Upper lobe of right lung (tissue), 1 donor: ENCODE measurements around the gene GLOD5. TPM values are rescaled to one million over a fixed set of nuclear protein-coding genes. Genes with fewer than 3 reads are reported as not detected.

Experiments
- ATAC-seq: fragments of 200-7000 bp; cut with Tn5 transposase; one replicate; pipeline ENCODE4 v1.9.1; 2020; ENCODE audit warnings: mild to moderate bottlenecking, moderate library complexity
- DNase-seq: peaks from one replicate; pipeline ENCODE4 v3.0.0-alpha.2; 2020
- H3K27ac ChIP-seq: fragments of 200-600 bp; one replicate; pipeline ENCODE4 v1.8.0; 2022
- H3K27me3 ChIP-seq: fragments of 200-600 bp; one replicate; pipeline ENCODE4 v1.8.0; 2022; ENCODE audit warnings: mild to moderate bottlenecking
- H3K36me3 ChIP-seq: fragments of 200-600 bp; one replicate; pipeline ENCODE4 v1.8.0; 2022
- H3K4me1 ChIP-seq: fragments of 200-600 bp; one replicate; pipeline ENCODE4 v1.8.0; 2022
- H3K4me3 ChIP-seq: fragments of 200-600 bp; one replicate; pipeline ENCODE4 v1.8.0; 2022; ENCODE audit warnings: mild to moderate bottlenecking
- H3K9me3 ChIP-seq: fragments of 200-600 bp; one replicate; pipeline ENCODE4 v1.8.0; 2022
- intact Hi-C: fragments of 100-400 bp; cut with DNase I; formaldehyde crosslinking; loops from one replicate; pipeline ENCODE4 v1.11.0; 2022
- total RNA-seq: library from RNA; stranded (reverse); fragmentation: NEBNext Ultra II Directional; extraction: Animal tissue kit (Norgen Biotek cat#: 25700); gene quantifications from one replicate; pipeline ENCODE4 v1.2.1, GENCODE V29; 2021
- TF ChIP-seq, protein P1 (sequence below): fragments of 200-600 bp; IDR thresholded peaks from one replicate; pipeline ENCODE4 v1.8.0; 2022; ENCODE audit warnings: antibody characterized with exemption
- donor health status: DM: no; HTN: yes; CAD: no; lungs with severe emphysema.

The GLOD5 gene
- total RNA-seq, 1 donor from 2014 or later: 2.6 TPM

- intact Hi-C loops: no loop called here
- no peak for DNase-seq
- no peaks in the 10 kb centered on the region for H3K36me3 ChIP-seq
- TF ChIP-seq, protein P1, sequence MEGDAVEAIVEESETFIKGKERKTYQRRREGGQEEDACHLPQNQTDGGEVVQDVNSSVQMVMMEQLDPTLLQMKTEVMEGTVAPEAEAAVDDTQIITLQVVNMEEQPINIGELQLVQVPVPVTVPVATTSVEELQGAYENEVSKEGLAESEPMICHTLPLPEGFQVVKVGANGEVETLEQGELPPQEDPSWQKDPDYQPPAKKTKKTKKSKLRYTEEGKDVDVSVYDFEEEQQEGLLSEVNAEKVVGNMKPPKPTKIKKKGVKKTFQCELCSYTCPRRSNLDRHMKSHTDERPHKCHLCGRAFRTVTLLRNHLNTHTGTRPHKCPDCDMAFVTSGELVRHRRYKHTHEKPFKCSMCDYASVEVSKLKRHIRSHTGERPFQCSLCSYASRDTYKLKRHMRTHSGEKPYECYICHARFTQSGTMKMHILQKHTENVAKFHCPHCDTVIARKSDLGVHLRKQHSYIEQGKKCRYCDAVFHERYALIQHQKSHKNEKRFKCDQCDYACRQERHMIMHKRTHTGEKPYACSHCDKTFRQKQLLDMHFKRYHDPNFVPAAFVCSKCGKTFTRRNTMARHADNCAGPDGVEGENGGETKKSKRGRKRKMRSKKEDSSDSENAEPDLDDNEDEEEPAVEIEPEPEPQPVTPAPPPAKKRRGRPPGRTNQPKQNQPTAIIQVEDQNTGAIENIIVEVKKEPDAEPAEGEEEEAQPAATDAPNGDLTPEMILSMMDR: no peak
- no peak for ATAC-seq
- no peak overlapping the region for H3K27ac ChIP-seq
- no peak overlapping the region for H3K4me3 ChIP-seq
- H3K9me3 ChIP-seq: no peaks in the 10 kb centered on the region
- H3K4me1 ChIP-seq: no peaks in the 10 kb centered on the region
- H3K27me3 ChIP-seq: no peaks in the 10 kb centered on the region
Observed at GRCh38 chrX:48754238-48754637, 7.3 kb upstream of the GLOD5 start.

DNA sequence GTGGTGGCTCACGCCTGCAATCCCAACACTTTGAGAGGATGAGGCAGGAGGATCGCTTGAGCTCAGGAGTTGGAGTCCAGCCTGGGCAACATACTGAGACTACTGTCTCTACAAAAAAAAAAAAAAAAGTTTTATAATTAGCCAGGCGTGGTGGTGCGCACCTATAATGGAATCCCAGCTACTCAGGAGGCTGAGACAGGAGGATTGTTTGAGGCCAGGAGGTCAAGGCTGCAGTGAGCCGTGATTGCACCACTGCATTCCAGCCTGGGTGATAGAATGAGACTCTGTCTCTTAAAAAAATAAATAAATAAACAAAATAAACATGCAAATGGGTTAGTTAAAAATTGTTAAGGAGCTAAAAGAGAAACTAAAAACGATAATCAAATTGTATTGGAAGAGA, 7.7 kb downstream of the GLOD5 start:
- DNase-seq: no peak
- no peak for ATAC-seq
- Histone ChIP-seq H3K4me3 (no peak overlapping the region), H3K27ac (no peak overlapping the region), H3K4me1 (no peaks in the 10 kb centered on the region), H3K36me3 (no peaks in the 10 kb centered on the region), H3K27me3 (no peaks in the 10 kb centered on the region), H3K9me3 (no peaks in the 10 kb centered on the region)
- intact Hi-C loops: no loop called here
- TF ChIP-seq, protein P1: no peak

- no peaks in the 10 kb centered on the region for H3K36me3 ChIP-seq
- H3K9me3 ChIP-seq: no peaks in the 10 kb centered on the region
- DNase-seq (no peak), ATAC-seq (no peak)
- intact Hi-C loops: no loop called here
- no peak overlapping the region for H3K4me3 ChIP-seq
- H3K27me3 ChIP-seq: no peaks in the 10 kb centered on the region
- no peaks in the 10 kb centered on the region for H3K4me1 ChIP-seq
- no peak overlapping the region for H3K27ac ChIP-seq
- TF ChIP-seq, protein P1: no peak
Observed at GRCh38 chrX:48770296-48770695, 8.7 kb downstream of the GLOD5 start.

- DNase-seq (no peak), ATAC-seq (no peak)
- no peaks in the 10 kb centered on the region for H3K36me3 ChIP-seq
- H3K9me3 ChIP-seq: no peaks in the 10 kb centered on the region
- no peak overlapping the region for H3K4me3 ChIP-seq
- no peaks in the 10 kb centered on the region for H3K27me3 ChIP-seq
- TF ChIP-seq, protein P1: no peak
- H3K4me1 ChIP-seq: no peaks in the 10 kb centered on the region
- no peak overlapping the region for H3K27ac ChIP-seq
- intact Hi-C loops: no loop called here
Observed at GRCh38 chrX:48772602-48773001, 11.1 kb downstream of the GLOD5 start.

DNA sequence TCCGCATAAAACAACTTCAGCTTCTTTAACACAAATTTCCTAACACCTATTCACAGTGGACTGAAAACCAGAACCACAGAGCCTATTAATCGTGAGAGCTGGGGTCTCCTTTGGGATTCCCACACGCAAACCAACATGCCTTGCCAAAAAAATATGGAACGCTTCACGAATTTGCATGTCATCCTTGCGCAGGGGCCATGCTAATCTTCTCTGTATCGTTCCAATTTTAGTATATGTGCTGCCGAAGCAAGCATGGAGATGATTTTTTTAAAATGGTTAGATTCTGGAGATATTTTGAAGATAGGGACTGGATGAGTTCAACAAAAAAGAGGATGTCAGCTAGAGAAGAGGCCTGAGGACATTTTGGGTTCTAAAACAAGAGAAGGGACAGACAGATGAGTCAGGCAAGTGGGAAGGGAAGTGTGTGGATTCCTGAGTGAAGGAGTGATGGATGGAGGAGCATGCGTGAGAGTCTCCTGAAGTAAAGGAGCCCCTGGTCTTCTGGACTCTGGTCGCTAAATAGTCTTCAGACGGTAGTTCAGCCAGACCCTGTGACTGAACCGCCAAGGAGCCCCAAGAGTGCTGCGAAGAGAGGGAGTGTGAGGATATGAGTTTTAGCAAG, 15.4 kb downstream of the GLOD5 start:
- H3K4me3 ChIP-seq: no peak overlapping the region
- DNase-seq: no peak
- no peaks in the 10 kb centered on the region for H3K27me3 ChIP-seq
- intact Hi-C loops: no loop called here
- no peaks in the 10 kb centered on the region for H3K9me3 ChIP-seq
- no peaks in the 10 kb centered on the region for H3K4me1 ChIP-seq
- H3K36me3 ChIP-seq: no peaks in the 10 kb centered on the region
- TF ChIP-seq, protein P1: no peak
- no peak overlapping the region for H3K27ac ChIP-seq
- no peak for ATAC-seq

GRCh38 chrX:48779399-48779798, 17.9 kb downstream of the GLOD5 start:
- TF ChIP-seq, protein P1: no peak
- H3K27ac ChIP-seq: no peak overlapping the region
- H3K9me3 ChIP-seq: no peaks in the 10 kb centered on the region
- DNase-seq (no peak), ATAC-seq (no peak)
- no peaks in the 10 kb centered on the region for H3K4me1 ChIP-seq
- H3K4me3 ChIP-seq: no peak overlapping the region
- no peaks in the 10 kb centered on the region for H3K36me3 ChIP-seq
- intact Hi-C loops: no loop called here
- no peaks in the 10 kb centered on the region for H3K27me3 ChIP-seq
